Measurements from ENCODE around the gene MMP24OS. TPM values are rescaled to one million over a fixed set of nuclear protein-coding genes. Genes with fewer than 3 reads are reported as not detected.

MMP24OS gene
- total and polyA plus RNA-seq, 2 of the 4 experiments (the other 2 are of a cell fraction), result 5.9 to 64.9 TPM

DNA sequence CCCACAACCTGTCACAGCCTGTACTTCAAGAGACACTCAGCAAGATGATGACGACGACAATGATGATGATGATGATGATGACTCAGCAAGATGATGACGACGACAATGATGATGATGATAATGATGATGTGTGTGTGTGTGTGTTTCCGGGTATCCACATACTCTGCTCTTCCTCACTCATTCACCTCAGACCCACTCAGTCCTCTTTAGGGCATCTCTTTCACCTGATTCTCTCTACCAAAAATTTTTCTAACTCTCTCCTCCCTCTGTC lies 7.8 kb upstream of the MMP24OS start:
- peaks cover 9% of the 10 kb centered on the region for H3K9me1 ChIP-seq (ENCODE audit: insufficient read depth, low read length)
- H3K56ac ChIP-seq (ENCODE audit: extremely low read depth, insufficient read depth, low read length), result no peak overlapping the region
- 0 out of 2 replicates have a peak, but pooled peaks cover 4% of the 10 kb centered on the region for H4K20me1 ChIP-seq (ENCODE audit: insufficient read depth, low read length)
- ChIA-PET POLR2A (ENCODE audit: unreplicated experiment) (no interaction called here), CTCF (no interaction called here)
- peaks cover 5% of the 10 kb centered on the region for H3K4me1 ChIP-seq (ENCODE audit: control insufficient read depth, insufficient read depth, low read length)
- no peak overlapping the region for H3K4me2 ChIP-seq (ENCODE audit: low read depth, low read length)
- peak; percentile 25; the same call in 1 of the 2 replicates for TF ChIP-seq FOS (IDR thresholded peaks at IDR 0.05; ENCODE audit: low read depth, low read length)
- TF ChIP-seq MAFK (IDR thresholded peaks at IDR 0.05; ENCODE audit: low read depth, low read length), result peak; percentile 95
- TF ChIP-seq MAZ (IDR thresholded peaks at IDR 0.05; ENCODE audit: borderline replicate concordance, low read depth, low read length), result no peak
- TF ChIP-seq NFE2L2 (IDR thresholded peaks at IDR 0.05; ENCODE audit: low read depth, low read length), result peak; percentile 89
- no peak overlapping the region for H2BK20ac ChIP-seq (ENCODE audit: low read depth, low read length)
- intact Hi-C loops (cut with micrococcal nuclease) (no loop called here), dilution Hi-C loops (cut with HindIII; ENCODE audit: low sequenced_read_pairs, unreplicated experiment) (no loop called here), in situ Hi-C loops (cut with MboI; ENCODE audit: low sequenced_read_pairs) (no loop called here)
- no peak for ATAC-seq (ENCODE audit: low read depth)
- 0 out of 2 replicates have a peak overlapping the region, but pooled peaks have one; percentile 100 for H3K14ac ChIP-seq (replicated peaks; ENCODE audit: low read depth, low read length)
- H3K27ac ChIP-seq (ENCODE audit: insufficient read depth, low read length), result no peak overlapping the region
- no CpG with 5 or more reads among the region's 5 CpGs for WGBS, 2 experiments (ENCODE audit: extremely low coverage in 2 of 2, insufficient read length in 1 of 2)
- peak overlapping the region; percentile 99 for H3K4ac ChIP-seq (ENCODE audit: low read depth, low read length)
- peak overlapping the region; percentile 30; the same call in 2 of the 3 replicates for H2BK15ac ChIP-seq (ENCODE audit: low read depth, low read length)
- 0 out of 2 replicates have a peak overlapping the region, but pooled peaks have one; percentile 43 for H4K91ac ChIP-seq (ENCODE audit: insufficient read depth, low read depth, low read length)
- no peaks in the 10 kb centered on the region for H3K9me3 ChIP-seq (ENCODE audit: control insufficient read depth, insufficient read depth, low read length)
- BruUV-seq (replicated peaks), result no TSS peak
- no peak overlapping the region for H2BK120ac ChIP-seq (ENCODE audit: low read depth, low read length)
- peak; percentile 31 for DNase-seq
- H2AFZ ChIP-seq (replicated peaks; ENCODE audit: low read length, poor library complexity), result no peak overlapping the region
- peak overlapping the region; percentile 97 for H2AK9ac ChIP-seq (replicated peaks; ENCODE audit: low read depth, low read length, poor library complexity)
- H3K9ac ChIP-seq (ENCODE audit: low read depth, low read length), result no peak overlapping the region
- H3K4me3 ChIP-seq (ENCODE audit: insufficient read depth, low read depth, low read length), result no peak overlapping the region
- peak overlapping the region; percentile 65 for H2AK5ac ChIP-seq (ENCODE audit: low read depth, low read length)
- H2BK5ac ChIP-seq (ENCODE audit: low read depth, low read length, poor library complexity, severe bottlenecking), result no peak overlapping the region
- H3K79me1 ChIP-seq (ENCODE audit: low read depth in 1 of 2, low read length in 2 of 2), result peaks cover 0 to 48% of the 10 kb centered on the region in 2 experiments; a peak in 3 of 4 replicates
- H3K36me3 ChIP-seq (ENCODE audit: control insufficient read depth, insufficient read depth, low read length), result peaks cover 4% of the 10 kb centered on the region; the same call in 1 of the 2 replicates
- peak overlapping the region; percentile 98; the same call in 1 of the 2 replicates for H4K5ac ChIP-seq (ENCODE audit: low read depth, low read length)
- peak overlapping the region; percentile 95 to 98; a peak in 3 of 4 replicates for H4K8ac ChIP-seq (ENCODE audit: low read depth in 2 of 2, low read length in 2 of 2)
- no peak overlapping the region for H3K18ac ChIP-seq (ENCODE audit: low read depth, low read length)
- H3K23ac ChIP-seq (ENCODE audit: low read depth, low read length), result no peak overlapping the region
- H3K27me3 ChIP-seq (ENCODE audit: control insufficient read depth, insufficient read depth, low read length), result no peaks in the 10 kb centered on the region
